Hematopoietic multipotent progenitor cell treated with erythropoietin and hydrocortisone succinate and interleukin-3 and kit ligand, for 6 days (in vitro differentiated cells): ENCODE measurements around the gene ENPP1.

Experiments
- DNase-seq: peaks from one replicate; pipeline ENCODE4 v3.0.0-alpha.2; 2015

The ENPP1 gene

DNA sequence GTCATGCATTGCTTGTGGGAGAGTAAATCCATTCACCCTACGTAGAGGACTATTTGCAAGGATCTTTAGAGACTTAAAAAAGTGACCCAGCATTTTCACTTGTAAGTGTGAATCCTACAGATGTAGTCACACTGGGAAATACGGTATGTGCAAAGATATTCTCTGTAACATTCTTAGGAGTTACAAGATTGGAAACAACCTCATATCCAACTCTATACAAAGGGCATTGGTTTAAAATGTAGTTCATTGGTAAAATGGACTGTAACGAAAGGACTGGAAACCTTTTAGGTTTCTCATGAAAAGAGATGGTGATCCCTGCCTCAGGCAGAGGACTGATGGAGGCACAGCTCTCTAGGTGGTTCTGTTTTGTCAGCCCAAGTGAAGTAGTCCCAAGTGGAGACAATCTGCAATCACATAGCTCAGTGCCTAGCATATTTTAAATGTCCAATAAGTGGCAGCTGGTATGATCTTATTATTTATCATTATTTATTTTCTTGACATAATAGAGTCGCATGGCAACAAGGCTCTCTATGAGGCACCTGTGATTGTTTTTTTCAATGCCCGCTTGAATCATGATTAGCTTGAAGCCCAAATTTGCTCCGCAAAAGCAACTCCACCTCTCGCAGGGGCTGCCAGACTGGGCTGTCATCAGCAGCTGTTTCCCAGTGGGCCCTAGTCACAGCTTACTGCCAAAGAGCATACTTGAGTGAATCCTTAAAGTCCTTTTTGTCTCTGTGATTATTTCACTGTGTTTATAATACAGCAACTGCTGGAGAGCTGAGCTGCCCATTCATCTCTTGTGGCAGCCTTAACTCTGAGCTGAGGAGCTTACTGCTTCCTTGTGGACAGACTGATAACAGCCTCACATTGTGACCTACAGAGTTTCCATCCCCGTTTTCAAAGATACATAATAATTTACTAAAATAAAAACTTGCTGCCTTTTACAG lies 19.8 kb upstream of the ENPP1 start:
- no peak for DNase-seq

DNA sequence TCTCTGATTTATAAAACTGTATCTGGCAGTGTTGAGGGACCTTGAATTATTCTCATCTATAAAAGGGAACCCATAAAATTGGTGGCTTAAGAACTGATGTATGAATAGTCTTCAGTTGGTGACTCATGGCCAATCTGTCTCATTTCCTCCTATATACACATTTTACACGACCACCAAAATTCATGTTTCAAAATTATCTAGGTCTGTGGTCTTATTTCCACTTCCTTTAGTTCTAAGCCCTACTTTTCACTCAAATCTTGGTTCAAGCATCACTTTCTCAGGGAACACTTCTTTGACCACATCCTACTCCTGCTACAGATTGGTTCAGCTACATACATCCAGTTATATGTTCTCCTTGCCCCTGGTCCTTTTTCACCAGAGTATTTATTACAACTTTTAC lies 18.6 kb upstream of the ENPP1 start:
- DNase-seq = no peak

DNA sequence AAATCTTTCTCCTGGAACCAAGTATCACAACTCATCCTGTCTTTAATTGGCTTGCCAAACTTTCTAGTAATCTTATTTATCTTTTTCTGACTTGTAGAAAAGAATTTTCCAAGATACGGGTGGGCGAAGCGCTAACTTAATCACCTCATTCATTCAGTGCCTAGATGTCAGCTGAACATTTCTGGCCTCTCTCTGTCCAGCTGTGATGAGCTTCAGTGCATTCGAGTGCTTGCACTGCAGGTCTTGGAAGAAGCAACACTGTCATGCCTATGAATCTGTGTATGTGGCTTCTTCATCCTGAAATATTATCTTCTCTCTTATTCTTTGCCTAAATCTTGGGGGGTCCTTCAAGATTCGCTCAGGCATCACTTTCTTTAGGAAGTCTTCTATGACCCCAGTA lies 16.3 kb upstream of the ENPP1 start:
- DNase-seq = no peak

DNA sequence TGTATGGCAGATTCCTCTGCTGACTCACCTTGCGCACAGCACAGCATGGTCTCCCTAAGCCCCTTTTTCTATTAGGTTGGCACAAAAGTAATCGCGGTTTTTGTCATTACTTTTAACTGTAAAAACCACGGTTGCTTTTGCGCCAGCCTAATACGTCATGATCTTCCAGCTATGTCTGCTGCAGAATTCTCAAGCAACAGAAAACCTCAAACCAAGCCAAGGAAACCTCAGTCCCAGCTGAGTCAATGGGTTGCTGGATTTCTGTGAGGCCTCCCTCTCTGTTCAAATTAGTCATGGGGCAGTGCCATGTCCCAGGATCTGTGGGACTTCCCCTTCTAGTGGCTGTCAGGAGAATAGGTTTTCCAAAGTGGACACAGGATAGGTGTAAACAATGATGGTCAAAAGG lies 15.7 kb upstream of the ENPP1 start:
- no peak for DNase-seq

DNA sequence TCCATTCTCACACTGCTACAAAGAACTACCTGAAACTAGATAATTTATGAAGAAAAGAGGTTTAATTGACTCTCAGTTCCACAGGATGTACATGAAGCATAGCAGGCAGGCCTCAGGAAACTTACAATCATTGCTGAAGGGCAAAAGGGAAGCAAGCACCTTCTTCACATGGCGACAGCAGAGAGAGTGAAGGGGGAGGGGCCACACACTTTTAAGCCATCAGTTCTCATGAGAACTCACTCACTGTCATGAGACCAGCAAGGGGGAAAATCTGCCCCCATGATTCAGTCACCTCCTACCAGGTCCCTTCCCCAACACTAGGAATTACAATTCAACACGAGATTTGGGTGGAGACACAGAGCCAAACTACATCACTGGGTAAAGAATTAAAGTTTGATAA lies 12.5 kb upstream of the ENPP1 start:
- no peak for DNase-seq

DNA sequence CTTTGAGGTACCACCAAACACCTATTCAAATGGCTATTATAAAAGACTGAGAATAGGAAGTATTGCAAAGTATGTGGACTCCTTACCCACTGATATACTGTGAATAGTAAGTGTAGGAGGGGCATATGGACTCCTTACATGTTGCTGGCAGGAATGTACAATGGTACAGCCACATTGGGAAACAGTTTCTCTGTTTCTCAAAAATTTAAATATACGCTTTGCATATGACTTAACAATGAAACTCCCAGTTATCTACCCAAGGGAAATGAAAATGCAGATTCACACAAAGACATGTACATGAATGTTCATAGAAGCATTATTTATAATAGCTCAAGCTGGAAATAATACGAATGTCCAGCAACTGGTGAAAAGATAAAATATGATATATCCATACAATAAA lies 5.5 kb upstream of the ENPP1 start:
- DNase-seq = no peak

DNA sequence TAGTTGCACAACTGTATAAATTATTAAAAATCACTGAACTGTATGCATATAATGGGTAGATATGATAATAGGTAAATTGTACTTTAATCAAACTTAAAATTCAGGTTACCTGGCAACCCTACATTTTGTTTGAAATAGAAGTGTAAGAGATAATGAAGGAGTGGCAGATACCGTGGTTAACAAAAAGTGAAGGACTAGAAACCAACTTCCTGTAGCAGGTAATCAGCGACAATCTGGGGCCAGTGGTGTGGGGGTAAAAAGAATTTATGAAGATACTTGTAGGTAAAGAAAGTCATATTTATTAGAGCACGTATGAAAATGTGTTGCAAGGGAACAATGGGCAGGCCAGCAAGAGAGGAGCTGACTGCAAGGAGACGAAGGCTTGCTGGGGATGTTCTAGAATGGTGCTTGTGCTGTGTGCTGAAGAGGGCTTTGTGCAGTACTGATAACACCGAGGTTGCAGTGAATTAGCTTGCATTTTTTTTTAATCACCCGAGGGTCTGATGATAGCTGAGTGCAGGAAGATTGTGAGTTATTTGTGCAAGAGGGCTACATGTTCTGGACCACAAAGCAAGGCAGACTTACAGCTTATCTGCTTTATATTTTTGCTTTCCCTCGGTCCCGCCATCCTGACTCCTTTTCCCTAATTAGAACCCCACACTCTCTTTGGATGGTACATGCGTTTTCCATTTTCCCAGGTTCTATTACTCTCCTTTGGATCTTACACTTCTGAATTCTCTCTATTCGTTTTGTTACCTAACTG lies 4.6 kb upstream of the ENPP1 start:
- peak; percentile 5 for DNase-seq

DNA sequence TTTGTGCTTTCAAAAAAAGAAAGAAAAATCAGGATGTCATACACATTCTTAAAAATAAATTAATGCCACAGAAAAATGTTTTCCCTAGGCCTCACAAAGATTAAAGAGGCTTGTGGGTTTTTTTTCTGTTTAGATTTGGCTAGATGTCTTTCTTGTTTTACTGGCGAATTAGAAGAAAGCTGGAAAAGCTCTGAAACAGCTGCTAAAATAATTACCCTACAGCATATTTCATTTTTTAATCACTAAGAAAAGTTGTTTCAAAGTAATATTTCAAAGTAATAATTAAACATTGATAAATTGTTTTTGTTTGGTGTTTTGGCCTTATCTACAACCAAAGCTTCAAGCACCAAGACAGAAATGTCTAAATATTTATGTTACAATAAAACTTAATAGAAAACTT lies 3.7 kb upstream of the ENPP1 start:
- DNase-seq = no peak

DNA sequence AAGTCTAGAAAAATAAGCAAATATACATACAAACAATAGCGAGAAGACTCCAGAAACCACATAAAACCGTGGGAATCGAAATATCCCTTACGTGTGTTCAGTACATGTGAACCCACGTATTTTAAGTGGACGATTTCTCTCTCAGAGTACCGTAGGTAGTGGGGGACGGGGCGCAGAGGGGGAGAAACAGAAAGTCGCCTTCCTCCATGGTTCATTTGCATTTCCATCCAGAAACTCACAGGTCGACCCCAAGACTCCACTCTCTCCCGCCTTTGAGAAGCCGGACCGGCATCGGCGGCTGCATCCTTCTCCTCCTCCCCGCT lies 538 bp upstream of the ENPP1 start:
- DNase-seq = no peak

DNA sequence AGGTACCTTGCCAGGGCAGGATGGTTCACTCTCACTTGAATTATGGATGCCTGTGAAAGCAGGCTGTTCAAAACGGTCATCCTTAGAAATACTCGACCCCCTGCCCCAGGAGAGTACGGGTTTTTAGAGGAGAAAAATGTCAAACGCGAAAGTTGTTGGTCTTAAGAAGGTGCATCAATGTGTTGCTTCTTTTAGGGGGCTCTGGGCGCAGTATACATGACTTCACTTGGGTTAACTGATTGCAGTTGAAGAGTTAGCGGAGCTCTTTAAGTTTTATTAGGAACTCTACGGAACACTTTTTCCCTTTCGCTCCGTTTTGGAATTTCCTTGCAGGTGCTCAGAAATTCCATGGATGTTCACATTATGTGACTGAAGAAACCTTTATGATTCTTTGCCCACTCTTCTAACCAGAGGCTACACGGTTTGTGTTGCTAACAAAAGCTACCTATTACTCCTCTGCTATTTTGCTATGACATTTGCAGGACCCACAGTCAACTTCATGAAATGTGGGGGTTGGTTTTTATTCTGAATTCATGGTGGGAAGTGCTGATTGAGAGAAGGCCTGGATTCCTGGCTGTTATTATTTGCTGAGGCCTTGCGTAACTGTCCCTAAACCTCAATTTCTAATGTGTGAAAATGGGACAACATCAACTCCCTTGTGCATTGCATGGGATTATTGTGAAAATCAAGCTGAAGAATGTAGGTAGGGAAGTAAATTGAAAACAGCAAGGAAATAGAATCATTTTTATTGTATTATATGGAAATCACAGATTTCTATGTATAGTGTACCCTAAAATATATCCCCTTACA lies 845 bp downstream of the ENPP1 start:
- DNase-seq = no peak

DNA sequence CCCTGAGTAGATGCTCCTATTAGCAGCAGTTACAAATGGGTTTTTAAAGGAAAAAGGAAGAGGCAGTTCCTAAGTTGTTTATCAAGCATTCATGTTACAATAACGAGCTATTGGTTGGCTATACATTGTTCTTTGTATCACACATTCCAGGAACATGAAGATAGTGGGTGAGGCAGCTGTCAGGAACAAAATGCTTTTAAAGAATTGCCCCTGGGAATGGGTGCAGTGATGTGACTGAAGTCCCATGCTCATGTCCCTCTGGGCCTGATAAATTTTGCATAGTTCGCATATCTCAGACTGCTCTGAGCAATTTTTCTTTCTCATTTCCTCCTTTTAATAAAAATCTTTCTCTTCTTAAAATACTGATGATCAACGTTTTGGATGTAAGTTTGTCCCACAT lies 3.7 kb downstream of the ENPP1 start:
- DNase-seq = no peak

DNA sequence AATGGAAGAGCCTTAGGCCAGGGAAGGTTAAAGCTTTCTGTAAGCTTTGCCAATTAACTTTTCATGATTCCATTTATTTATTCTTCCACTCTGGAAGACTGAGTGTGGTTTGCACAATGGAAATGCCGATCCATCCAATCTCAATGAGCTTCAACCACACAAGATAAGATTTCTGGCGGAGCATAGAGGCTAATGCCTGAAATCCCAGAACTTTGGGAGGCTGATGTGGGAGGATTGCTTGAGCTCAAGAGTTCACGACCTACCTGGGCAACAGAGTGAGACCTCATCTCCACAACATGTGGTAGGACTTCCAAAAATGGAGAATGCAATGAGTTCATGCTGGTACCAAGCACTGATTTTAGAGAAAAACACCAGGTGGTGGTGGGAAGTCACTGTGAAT lies 6.2 kb downstream of the ENPP1 start:
- no peak for DNase-seq

DNA sequence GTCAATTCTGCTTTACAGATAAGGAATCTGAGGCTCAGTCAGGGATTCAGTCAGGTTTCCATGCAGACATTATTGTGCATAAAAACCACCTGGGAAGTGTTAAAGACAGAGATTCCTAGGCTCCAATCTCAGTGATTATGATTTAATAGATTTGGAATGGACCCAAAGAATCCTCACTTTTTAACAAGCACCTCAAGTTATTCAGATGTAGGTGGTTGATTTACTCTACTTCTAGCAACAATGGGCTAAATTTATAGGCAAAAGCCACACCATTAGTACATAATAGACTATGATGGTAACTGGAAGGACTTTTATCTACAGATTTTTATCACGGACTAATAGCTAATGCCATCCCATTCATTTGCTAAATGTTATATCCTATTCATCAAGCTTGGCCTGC lies 9.0 kb downstream of the ENPP1 start:
- DNase-seq = no peak

DNA sequence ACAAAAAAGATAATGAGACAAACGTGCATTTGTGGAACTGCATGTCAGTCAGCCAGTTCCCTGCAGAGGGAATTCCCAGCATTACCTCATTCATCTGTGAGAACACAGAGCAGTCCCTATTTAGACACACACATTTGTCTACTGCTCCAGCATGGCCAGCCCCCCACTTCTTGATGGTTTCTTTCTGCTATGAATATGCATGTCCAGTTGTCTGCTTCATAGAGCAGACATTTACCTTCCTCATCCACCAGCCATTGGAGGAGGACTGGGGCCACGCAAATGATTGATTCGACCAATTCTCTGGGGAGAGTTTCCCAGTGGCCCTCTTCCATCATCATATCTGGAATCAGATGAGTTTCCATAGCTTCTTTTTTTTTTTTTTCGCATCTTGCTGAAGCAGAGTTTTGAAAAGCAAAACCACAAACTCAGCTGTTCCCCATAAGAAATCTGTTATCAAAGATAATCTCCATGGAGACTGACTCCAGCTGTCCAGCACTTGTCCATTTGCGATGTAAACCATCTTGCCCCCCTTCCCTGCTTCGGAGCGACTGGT lies 11.8 kb downstream of the ENPP1 start:
- DNase-seq = peak; percentile 8

DNA sequence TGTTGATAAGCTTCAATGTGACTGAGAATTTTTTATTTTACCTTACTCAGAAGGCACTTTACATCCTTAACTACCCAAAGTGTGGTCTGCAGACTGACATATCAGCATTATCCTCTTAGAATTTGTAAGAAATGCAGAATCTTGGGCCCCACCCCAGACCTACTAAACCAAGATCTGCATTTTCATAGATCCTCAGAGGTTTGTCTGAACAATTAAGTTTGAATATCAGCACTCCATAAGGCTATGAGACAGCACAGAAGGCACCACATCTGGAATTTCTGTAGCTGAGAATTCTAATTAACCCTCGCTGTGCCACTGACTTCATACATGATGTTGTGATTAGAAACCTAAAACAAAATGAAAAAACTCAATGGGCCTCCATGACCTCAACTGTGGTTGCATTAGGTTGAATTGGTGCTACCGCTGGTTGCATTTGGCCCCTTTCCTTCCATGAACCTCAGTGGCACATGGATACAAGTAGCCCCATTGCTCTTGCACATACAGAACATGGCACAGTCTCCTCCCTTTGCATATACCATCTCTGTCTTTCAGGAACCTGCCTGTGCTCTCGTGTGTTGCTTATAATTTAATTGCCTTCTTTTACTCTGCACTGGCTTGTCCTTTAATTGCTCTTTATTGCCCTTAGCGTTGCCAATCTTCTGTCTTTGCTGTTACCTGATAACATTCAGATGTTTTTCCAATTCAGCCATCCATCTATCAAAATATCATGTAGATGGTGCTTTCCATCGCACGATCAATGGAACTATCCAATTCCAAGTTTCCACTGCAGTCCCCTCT lies 13.4 kb downstream of the ENPP1 start:
- DNase-seq = no peak

DNA sequence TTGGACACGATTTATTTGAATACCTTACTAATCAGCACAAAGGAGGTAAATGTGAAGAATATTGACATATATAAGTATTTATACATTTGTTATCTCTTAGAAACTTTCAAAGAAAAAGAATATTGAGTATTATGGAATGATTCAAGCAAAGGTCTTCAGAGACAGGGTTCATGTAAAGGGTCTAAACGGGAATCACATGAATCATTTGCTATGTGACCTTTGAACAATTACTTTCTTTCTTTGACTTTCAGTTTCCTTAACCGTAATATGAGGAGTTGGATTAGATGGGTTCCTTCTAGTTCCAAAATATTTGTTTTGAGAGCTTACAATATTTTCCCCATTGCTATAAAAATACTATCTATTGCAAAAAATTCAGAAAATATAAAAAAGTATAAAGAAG lies 14.3 kb downstream of the ENPP1 start:
- no peak for DNase-seq

DNA sequence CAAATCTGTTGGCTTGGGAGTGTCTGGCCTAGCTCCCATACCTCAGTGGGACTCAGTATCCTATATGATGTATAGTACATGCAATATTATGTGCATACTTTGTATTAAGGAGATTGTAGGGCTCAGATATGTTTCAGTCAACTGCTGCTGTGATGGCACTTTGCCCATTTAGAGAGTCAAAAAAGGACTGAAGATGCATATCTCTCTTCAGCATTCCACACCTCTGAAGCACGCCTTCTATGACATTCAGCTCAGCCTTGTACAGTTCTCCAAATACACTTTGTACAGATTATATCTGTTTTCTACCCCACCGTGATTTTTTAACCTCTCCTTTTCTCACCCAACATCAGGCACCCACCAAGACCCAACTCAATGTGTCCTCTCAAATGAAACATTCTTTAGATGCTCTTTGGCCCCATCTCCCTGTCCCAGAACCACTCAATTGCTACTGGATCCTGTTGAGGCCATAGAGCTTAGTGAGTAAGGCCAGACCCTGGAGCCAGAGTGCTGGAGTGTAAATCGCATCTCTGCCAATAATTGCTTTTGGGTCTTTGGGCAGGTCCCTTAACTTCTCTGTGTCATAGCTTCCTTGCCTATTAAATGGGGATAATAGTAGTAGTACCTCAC lies 15.6 kb downstream of the ENPP1 start:
- no peak for DNase-seq

DNA sequence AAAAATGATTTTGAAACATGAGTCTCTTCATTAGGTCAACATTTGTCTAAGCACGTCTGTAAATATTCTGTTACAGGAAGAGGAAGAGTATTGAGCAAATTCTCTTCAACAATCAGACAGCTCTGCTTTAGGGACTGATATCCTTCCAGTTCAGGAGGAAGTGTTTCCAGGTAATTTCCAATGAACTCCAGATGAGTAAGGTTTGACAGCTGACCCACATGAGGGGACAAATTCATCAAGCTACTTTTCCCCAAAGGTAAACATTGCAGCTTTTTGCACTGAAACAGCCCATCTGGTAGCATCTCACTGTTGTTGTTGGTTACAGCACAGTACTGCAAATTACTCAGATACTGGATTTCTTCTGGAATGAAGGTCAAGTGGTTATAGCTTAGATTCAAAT lies 18.1 kb downstream of the ENPP1 start:
- DNase-seq = no peak

DNA sequence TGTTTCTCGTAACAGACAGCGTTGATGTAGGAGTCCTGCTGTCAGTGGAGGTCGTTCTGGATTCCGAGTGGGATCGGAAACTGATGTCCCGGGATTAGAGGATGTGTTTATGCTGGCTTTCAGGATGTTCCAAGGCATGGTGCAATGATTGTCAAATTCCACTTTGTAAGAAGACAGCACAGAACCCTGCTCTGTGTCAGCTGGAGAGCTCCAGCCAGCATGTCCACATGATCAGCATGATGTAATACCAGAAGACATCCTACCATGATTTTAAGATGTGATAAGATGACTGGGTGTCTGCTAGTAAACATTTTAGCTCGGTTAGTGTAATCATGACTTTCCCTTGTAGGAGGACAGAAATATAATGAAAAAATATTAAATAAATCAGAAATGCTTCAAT lies 20.3 kb downstream of the ENPP1 start:
- DNase-seq = peak; percentile 6

DNA sequence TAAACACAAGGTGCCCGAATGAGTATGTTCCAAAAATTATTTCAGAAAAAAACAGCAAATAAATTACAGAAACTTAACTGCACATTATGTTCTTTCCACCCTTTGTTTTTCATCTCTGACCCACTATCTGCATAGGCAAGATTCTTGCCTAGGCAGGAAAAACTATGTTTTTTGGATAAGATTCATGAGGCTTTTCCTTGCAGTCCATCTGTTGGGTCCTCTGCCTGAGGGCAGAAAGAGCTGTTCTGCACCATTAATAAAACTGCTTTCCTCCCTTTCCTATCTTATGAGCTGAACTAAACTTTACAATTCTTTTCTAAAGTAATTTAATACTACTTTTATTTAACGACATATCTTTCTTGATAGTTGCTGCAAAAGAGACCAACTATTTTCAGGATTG lies 21.1 kb downstream of the ENPP1 start:
- no peak for DNase-seq

DNA sequence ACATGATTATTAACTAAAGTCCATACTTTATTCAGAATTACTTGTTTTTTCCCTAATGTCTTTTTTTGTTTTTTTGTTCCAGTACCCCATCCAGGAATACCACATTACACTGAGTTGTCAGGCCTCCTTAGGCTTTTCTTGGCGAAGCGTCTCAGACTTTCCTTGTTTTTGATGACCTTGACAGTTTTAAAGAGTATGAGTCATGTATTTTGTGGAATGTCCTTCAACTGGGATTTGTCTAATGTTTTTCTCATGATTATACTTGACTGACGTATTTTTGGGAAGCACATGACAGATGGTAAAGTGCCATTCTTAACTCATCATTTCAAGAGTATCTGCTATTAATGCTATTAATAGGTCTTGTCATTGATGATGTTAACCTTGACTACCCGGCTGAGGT lies 23.6 kb downstream of the ENPP1 start:
- DNase-seq = no peak

DNA sequence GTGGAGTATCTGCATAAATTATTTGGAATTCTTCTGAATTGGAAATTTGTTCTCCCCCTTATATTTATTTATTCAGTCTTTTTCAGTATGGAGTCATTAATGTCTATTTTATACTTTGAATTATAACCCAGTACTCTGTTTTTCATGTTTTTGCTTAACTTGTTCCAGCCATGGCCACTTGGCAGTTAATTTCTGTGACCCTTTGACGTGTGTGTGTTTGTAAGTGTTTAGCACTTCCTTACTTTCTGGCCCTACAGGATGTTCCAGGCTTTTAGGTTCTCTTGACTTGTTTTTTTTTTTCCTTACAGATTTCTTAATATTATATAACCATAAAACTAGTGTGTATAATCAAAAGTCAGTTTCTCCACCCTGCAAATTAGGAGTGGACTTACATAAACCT lies 24.1 kb downstream of the ENPP1 start:
- no peak for DNase-seq
